Colon (tissue), 2 donors: ENCODE data around the gene FIGNL1.

Experiments used
- FAIRE-seq: peaks from 2 replicates; lab custom pipeline; 2012; peaks lifted over from hg19 to GRCh38; lab: Jason Lieb, UNC
- donor health status: control.
- donor health status: control.

The FIGNL1 gene

DNA sequence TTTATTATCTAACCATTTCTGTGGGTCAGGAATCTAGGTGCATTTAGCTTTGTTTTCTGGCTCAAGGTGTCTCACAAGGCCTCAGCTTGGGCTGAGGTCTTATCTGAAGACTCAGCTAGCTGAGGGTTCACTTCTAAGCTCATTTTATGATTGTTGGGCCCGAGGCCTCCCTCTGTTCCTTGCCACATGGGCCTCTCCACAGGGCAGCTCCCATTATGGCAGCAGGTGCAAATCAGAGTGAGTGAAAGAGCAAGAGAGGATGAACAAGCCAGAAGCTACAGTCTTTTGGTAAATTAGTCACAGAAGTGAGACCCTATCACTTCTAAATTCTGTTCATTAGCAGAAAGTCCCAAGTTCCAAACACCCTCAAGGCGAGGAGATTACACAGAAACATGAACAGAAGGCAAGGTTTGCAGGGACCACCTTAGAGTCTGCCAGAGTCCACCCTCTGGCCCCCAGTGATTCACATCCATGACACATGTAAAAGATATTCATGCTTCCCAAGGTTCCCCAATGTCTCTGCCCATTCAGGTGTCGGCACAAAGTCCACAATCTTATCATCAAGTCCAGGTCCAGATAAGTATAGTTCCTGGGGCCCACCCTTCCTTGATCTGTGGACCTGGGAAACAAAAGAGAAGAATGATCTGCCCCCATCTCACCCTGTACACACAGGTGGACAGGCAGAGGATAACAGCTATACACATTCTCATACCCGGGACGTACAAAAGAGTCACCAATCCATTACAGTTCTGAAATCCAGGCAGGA lies 23.7 kb downstream of the FIGNL1 start:
- FAIRE-seq: no peak

GRCh38 chr7:50425318-50425717 lies 24.8 kb downstream of the FIGNL1 start:
- FAIRE-seq: no peak

DNA sequence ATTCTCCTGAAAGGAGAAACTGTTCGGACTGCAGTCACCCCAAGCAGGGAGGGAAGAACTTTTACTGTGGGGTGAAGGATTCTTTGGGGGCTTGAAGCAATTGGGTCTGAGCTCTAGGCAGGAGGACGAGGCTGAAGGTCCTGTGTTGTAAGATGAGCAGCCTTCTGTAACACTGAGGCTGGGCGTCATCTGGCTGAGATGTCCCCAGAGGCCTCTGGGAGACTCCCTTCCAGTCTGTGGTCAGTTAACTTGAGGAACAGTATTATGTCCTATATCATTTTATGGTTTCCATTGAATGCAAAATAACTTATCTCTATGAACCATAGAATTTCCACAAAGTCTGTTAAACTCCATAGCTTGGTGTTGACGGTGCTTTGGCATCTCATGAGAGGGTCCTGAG lies 26.3 kb downstream of the FIGNL1 start:
- FAIRE-seq: no peak

GRCh38 chr7:50422858-50423257 lies 27.3 kb downstream of the FIGNL1 start:
- FAIRE-seq: no peak

GRCh38 chr7:50421043-50421442 lies 29.1 kb downstream of the FIGNL1 start:
- no peak for FAIRE-seq

DNA sequence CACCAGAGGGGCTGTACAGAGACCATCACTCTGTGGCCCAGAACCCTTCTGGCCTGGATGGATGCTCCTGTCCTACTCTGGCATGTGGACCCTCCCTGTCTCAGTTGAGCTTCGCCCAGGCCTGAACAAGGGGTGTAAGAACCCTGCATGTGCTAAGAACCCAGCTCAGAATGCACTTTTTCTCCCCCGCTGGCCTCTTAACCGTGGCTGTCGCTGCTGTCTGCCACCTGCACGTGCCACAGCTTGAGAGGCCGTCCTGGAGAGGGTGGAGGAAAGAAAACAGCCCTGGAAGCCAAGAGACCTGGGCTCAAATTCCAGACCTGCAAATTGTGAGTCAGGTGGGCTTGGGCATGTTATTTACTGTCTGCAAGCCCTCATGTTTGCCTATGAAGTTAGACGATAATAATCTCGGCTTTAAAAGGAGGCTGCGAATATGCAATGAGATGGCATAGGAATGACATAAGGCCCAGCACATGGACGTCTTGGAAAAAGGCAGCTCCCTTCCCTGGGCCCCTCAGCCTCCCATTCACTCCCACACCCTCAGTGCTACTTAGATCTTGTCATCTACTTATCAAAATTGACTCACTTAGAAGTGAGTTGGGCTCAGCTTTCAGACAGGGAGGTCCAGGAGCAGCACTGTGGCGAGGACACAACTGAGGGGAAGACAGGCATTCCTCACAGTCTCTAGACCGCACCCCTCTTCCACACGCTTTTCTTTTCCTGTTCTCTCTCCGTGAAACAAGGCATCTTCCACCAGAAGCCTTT lies 31.4 kb downstream of the FIGNL1 start:
- no peak for FAIRE-seq

DNA sequence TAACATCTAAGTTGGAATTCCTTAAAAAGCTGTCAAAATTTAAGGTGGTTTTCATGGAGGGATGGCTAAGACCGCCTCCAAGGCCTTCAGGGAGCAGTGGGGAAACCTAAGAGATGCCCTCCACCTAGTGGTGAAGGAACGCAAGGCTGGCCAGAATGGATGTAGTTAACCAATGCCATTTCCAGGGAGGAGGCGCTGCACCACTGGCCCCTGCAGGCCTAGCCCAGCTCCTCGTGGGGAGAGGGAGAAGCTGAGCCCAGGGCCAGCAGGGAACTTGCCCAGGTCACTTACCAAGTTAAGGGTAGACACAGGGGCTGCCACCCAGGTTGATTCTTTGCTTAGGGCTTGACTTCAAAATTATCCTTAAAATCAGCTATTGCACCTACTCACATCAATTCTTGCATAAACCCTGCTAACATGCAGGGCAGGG lies 32.0 kb downstream of the FIGNL1 start:
- FAIRE-seq: no peak

DNA sequence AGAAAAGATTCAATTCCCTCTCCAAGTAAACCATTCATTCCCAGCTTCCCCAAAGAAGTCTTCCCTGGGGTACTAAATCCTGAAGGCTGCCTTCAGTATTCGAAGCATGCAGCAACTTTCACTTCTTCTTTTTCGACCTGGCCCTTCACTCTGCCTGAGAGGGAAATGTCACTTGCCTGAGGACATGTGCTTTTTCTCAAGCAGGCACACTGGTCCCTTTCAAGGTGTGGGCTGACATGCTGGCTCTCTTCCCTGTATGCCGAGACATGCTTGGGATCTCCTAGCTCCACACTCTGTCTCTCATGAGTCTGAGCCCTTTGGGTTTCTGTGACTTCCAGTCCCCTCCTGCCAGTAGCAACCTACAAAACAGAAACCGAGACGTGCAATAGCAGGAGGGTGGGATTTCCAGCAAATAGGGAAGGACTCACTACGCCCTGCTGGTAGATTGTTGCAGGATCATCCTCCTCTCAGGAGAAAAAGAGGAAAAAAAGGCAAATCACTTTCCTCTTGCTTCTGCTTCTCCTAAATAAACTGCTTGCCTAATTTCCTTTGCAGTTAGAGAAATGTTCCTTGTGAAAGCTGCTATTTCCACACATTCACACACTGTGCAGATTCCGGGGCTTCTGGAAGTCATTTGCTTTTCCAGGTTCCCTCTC lies 33.5 kb downstream of the FIGNL1 start:
- no peak for FAIRE-seq

DNA sequence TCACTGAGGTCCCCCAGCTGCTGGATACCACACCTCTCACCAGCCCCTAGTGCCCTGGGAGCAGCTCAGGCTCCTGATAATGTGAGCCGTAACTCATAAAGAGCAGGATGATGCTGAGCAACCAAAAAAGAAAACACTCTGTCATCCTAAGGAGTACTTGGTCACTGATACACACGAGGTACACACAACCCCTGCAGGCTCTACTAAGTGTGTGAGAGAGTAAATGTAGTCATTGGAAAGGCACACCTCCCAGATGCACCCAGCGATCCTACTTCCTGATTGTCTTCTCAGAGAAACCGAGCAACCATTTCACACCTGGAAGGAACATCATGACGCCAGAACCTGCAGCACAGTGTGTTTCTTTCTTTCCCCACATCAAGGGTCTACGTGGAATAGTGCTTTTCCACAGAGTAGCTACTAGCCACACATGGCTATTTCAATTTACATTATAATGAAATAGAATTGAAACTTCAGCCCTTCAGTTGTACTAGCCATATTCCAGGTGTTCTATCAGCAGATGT lies 34.2 kb downstream of the FIGNL1 start:
- no peak for FAIRE-seq

- no peak for FAIRE-seq
Observed at GRCh38 chr7:50413561-50413960, 36.6 kb downstream of the FIGNL1 start.

DNA sequence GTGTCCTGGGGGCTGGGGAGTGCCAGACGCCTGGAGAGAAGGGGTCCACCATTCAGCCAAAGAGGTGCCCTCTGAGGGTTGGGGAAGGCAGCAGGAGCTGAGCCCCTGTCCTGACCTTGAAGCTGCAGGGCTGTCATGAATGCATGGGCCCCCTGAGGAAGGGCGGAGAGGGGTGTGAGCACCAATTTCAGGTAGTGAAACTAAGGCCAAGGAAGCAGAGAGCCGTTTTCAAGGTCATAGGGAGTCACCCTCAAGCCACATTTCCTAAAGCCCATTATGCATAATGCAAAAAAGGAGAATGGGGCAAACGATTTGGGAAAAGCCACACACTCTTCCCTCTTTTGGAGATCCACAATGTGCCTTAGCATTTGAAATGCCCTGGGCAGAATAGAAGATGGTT lies 37.2 kb downstream of the FIGNL1 start:
- no peak for FAIRE-seq

DNA sequence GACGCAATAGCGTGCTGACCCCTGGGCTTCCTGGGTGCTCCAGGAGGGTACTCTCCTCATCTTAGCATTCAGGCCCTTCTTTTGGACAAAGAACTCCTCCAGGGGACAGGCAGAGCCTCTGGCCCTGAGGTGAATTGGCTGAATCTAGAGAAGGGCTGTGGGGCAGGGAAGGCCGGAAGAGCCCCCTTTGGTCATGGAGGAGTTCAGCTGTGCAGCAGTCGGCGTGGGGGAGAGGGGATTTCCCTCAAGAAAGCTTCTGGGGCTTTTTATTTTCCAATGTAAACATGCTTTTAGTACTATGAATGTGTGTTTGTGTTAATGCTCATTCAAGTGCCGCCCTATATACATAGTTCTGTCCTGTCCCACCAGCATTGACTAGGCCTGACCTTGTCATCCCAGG lies 38.8 kb downstream of the FIGNL1 start:
- FAIRE-seq: no peak

- no peak for FAIRE-seq
Observed at GRCh38 chr7:50409856-50410745, 40.0 kb downstream of the FIGNL1 start.

DNA sequence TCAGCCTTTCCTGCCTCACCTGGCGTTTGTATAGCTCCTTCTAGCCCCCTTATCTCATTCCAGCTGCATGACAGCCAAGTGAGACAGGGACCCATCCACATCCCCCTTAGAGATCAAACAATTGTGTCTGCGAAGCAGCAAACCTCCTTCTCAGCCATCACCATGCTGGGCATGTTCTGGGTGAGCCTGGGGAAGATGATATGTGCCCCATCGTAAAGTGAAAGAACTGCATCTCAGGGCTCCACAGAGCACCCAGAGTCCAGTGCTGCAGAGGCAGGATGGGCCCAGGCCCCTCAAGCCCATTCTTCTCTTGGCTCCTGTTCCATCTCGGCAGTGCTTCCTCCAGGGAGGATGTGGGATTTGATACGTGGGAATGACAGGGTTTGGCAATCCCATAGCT lies 43.2 kb downstream of the FIGNL1 start:
- no peak for FAIRE-seq

GRCh38 chr7:50405221-50405620 lies 44.9 kb downstream of the FIGNL1 start:
- FAIRE-seq: no peak

GRCh38 chr7:50404392-50404791 lies 45.8 kb downstream of the FIGNL1 start:
- FAIRE-seq: no peak

- no peak for FAIRE-seq
Observed at GRCh38 chr7:50400114-50400513, 50.0 kb downstream of the FIGNL1 start.

DNA sequence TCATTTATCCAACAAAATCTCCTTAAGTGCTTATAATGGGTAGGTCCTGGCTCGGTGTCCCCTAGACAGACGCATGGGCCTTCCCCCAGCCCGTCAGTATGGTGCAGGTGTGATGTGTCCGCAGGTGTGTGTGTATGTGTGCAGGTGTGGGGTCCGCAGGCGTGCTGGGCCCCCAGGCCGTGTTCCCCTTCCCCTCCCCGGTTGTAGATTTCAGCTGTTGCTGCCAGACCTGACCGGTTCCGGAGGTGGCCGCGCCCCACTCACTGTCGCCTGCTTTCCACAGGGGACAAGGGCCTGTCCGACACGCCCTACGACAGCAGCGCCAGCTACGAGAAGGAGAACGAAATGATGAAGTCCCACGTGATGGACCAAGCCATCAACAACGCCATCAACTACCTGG lies 50.5 kb downstream of the FIGNL1 start:
- no peak for FAIRE-seq

DNA sequence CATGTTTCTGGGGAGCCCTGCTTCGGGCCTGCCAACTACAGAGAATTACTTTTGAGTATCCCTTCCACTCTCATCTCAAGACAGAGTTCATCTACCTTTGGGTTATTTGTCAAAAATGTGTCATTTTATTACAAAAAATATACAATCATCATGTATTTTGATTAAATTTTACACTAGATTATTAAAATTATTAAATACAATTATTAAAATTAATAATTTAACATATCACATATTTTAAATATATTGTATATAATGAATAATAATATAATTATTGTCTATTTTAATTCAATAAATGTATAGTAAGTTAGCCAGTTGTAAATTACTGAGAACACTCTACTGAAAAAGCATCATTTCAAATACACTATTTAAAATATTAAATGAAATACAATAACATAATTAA lies 50.9 kb downstream of the FIGNL1 start:
- peak; percentile 87 for FAIRE-seq

DNA sequence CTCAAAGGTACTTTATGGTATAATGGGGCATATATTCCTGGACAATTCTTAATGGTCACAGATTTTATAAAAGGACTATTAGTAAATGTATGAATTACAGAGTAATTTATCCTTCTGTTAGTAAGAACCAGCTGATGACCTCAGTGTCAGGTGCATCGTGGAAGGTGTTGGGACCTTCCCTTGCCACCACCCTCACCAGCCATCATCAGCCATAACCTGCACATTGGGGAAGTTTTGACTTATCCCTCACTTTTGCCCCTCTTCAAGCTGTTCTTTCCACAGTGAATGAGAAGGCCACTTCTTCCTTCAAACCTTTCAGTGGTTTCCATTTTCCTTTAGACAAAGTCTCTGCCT lies 52.2 kb downstream of the FIGNL1 start:
- FAIRE-seq: no peak

DNA sequence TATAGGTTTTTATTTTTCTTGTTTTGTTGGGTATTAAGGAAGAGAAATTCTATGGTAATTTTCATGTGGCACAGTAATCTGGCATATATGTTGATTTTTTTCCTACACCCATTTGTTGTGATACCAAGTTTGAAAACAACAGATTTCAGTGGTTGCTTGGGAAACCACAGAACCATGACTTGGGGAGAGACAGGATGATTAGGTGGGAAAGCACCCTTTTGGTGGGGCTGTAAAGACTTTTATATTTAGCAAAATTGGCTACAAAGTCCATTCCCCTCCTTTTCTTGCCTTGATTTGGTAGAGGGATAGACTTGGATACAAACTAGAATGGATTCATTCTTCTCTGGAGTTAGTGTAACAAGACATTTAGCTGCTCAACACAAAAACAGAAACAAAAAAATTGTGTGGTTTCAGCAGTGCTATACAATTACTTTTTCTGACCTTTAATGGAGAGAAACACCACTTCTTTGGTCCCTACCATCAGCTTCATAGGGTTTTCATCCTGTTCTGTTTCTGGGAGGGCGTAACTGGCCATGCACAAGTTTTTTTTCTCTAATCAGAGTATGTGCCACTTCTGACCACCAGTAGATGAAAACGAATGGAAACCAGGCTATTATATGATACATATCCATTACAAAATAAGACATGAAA lies 52.7 kb downstream of the FIGNL1 start:
- FAIRE-seq: no peak
